GM21390 (cell line): ENCODE measurements around the gene ENG.
"Not testable (repeated sequence)": the region's sequence is repeated elsewhere in the genome, so short reads cannot be mapped to it uniquely, and the experiment has no call there.

ENCODE experiments used
- ATAC-seq: cut with Tn5 transposase; IDR thresholded peaks from one replicate; pipeline ENCODE4 v1.9.1; 2021; ENCODE audit not compliant: unreplicated experiment

The ENG gene

DNA sequence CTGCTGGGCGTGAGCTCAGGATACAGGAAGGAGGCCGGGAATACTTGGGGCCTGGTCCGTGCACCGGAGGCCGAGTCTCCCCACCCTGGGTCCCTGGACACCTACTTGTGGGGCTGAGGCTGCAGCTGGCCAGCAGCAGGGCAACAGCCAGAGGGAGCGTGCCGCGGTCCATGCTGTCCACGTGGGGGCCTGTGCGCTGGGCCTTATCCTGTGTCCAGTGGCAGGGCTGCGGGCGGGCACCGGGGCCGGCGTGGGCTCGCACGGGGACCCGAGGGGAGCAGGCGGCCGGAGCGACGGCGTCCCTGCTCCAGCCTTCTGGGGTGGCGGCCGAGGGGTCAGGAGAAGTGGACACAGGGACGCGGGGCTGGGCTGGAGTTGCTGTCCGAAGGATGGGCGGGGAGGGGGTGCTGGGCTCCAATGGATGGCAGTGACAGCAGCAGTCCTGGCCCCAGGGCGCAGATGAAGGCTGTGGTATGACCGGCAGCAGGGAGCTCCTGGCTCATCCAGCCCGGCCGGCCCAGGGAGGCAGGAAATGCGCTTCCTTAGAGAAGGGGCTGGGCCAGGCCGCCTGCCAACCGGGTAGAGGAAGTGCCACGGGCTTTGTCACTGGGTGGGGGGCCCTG, at the start of gene ENG:
TSS of gene ENG (minus strand) at position 475 of the 623 bp plus-strand sequence. CDS start at position 172, 303 bp downstream.
- ATAC-seq, result no peak

GRCh38 chr9:127903557-127904475, 49.4 kb upstream of the ENG start:
- ATAC-seq, result peak; percentile 29

- ATAC-seq, result peak; percentile 63
Measured at GRCh38 chr9:127899128-127899943, 44.9 kb upstream of the ENG start, which contains the start of gene ST6GALNAC6. Gene ST6GALNAC6, minus strand, starts transcription at chr9:127899603. Its CDS starts 1,622 bp downstream, at chr9:127897981.

DNA sequence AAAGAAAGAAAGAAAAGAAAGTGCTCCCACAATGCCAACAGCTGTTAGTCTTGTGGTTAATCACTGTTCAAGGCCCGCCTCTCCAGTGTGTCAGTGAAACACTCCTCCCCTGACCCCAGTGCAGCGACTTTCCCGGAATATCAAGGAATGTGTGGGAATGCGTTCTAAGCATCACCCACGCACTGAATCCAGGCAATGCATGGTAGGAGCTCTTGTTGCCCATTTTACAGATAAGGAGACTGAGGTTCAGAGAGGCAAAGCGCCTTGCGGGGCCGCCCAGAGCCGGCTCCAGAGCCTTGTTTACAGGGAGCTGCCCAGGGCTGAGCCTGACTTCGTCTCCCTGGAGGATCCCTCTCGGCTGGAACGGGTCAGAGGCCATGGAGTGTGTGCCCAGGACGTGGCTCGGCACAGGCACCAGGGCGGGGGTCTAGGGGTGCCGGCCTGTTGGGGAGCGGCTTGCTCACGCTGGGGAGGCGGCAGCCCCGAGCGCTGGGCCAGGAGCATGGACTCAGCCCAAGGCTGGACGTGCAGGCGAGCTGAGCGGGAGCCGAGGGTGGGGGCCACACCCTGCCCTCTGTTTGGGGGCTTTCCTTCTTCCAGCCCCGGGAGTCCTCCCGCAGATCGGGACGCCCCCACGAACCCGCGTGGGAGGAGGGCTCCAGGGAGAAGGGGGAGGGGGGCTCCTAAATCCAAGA, 44.1 kb upstream of the ENG start:
- no peak for ATAC-seq

GRCh38 chr9:127897193-127897692, 42.8 kb upstream of the ENG start:
- no peak for ATAC-seq

DNA sequence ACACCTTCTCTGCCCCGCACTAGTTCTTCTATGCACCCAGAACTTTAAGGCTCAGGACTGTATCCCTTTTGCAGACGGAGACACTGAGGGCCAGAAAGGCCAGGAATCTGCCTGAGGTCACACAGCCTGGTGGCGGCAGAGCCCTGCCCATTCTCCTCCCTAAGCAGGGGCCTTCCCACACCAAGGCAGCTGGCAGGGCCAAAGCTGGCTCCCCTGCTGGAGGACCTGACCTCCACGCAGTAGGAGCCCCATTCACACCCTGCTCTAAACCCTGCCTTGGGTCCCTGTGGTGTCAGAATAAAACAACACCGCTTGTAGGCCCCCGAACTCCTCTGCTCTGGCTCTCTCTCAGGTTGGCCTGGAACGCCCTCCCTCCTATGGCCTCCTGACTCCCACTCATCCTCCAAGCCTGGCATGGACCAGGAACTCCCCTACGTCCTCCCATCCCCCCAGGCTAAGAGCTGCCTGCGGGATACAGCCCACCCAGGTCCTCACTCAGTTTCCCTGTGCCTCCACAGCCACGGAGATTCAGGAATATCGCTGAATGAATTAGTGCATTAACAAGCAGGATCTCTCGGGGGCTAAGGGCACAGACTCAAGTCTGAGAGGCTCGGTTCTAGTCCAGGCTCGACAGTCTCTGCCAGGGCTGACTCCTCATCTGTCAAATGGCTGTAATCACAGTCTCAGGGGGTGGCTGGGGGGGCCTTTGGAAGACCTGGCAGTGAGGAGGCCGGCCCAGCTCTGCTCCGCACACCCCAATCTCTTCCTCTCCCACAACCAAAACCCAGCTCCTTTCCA, 42.1 kb upstream of the ENG start:
- no peak for ATAC-seq

GRCh38 chr9:127895811-127896210, 41.4 kb upstream of the ENG start:
- ATAC-seq, result no peak

DNA sequence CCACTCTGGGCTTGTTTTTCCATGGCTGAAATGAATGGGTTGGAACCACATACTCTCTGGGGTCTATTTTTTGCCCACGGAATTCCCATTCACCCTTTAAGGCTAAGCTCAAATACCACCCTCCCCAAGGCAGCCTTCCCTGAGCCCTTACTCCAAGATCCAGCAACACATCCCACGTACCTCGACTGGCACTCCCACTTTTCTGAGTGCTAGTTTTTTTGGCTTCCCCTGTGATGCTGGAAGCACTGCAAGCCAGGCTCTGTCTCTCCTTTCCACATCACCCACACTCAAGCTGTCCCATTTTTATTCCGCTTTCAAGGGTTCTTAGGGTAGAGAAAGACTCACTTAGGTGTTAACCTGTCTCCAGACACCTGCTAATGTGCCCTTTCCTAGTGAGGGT, 38.9 kb upstream of the ENG start:
- no peak for ATAC-seq

DNA sequence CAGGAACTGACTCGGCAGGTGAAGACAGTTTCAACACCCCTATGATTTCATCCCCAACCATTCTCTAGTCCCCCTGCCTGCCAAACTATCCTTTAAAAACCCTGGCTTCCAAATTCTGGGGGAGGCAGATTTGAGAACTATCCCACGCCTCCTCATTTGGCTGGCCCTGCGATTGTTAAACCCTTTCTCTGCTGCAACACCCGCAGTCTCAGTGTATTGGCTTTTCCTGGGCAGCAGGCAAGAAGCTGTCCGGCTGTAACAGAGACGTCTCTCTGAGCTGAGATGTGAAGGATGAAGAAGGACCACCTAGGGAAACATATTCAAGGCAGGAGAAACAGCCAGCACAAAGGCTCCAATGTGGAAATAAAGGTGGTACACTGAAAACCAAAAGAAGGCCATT, 38.4 kb upstream of the ENG start:
- ATAC-seq, result no peak

DNA sequence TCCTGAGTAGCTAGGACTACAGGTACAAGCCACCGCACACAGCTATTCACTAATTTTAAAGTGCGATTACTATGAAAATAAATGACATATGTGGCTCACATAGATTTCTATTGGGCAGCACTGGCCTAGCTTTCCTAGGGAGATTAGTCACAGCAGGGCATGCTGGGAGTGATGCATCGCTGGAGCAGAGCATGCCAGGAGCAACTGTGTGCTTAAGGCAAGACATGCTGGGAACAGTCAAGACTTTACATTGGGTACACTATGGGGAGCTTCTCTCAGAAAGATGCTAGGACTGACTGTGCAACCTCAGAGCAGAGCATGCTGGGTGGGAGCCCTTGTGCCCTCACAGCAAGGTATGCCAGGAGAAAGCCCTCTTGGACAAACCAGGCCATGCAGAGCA, 35.6 kb upstream of the ENG start:
- ATAC-seq, result no peak

DNA sequence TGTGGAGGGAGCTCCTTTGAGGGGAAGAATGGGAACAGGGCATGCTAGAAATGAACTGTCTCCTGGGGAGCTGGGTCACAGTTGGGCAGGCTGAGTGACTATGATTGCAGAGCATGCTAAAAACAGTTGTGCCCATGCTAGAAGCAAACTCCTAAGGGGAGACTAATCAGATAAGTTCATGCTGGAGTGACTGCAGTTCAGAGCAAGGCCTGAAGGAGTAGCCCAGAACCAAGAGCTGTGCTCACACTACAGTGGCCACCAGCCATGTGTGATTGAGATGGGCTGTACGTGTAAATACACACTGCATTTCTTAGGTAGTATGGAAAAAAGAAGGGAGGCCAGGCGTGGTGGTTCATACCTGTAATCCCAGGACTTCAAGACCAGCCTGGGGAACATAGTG, 33.3 kb upstream of the ENG start:
- ATAC-seq, result no peak

DNA sequence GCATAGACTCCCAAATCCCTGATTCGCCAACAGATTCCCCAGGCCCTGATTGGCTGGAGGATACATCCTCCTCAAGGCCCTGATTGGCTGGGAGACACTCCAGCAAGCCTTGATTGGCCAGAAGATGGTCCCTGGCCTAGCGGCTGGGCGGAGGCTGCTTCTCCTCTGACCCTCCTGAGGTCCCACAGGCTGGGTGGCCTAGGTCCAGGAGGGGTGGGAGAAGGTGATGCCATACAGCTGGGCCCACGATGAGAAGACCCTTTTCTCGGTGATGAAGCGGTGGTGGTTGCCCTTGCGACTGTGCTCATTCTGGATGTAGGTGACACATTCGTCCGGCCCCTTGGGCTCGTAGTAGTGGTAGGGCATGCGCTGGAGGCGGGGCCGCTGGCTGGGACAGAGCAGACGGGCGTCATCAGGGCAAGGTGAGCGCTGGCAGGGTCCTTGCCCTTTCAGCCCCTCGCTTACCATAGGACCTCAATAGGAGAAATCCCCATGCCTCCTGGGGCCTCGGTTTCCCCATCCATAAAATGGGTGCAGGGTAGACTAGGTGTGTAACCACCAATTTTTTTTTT, 32.0 kb upstream of the ENG start:
- ATAC-seq, result no peak

DNA sequence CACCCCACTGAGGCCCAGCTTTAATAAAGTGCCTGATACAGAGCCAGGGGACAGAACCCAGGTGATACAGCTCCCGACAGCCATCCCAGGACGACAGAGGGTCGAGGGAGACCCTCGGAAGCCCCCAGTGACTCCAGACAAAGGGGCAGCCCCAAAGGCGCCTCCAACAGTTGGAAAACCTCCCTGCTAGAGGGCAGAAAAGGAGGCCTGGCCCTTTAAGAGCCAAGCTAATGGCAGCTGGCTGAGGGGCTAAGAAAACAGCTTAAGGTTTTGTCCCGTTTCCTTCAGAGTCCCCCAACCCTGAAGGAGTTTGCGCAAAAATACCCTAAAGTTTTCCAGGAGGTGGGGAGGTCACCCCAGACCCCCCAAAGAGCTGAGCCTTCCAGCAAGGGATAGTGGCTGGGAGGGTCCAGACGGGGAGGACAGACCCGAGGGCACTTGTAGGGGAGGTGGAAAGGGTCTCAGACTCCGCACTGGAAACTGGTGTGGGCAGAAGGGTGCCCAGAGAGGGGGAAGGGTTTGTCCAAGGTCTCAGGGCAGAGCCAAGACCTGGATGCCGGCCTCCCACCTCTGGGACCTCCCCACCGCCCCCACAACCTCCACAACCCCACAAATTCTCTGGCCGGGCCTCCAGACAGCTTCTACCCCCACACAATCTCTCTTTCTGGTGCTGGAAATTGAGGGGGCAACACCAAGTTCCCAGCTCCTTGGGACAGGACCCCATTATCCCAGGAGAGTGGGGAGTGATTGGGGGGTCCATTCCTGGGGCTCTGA, 31.2 kb upstream of the ENG start:
- no peak for ATAC-seq

- ATAC-seq, result no peak
Measured at GRCh38 chr9:127884976-127885490, 30.6 kb upstream of the ENG start.

DNA sequence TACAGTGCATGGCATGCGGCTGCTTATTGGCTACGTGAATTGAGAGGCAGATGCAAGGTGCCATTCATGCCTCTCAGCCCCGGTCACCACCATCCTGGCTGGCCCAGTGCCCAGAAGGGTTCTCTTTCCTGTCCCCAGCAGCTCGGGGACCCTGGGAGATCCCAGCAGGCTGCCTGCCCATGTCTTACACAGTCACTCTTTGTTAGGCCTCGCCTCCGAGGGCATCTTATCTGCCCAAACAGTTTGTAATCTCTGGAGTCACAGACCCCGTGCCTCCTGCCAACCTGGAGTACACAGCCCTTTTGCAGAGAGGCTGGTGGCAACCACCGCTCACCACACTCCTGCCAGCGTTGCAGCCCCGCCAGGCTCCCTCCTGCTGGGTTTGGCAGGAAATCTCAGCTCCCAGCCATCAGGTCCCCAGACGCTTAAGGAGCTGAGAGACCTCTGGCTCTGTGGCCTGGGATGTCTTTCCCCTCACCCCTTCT, 30.0 kb upstream of the ENG start:
- no peak for ATAC-seq

DNA sequence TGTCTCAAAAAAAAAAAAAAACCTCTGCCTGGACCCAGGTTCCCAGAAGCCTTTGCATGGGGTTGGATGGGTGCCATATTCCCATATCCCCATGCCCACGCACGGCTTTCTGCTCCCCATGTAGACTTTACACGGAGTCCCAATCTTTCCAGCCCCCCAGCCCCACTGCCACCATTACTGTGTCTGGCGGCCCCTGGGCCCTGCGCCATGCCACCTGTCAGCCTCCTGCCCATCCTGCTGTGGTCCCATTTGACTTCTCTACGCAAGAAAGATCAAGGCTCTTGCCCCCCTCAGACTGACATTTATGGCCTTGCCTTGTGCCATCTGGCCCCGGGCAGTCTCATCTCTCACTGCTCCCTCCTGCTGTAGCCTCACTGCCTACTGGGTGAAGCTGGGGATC, 29.5 kb upstream of the ENG start:
- ATAC-seq, result no peak

DNA sequence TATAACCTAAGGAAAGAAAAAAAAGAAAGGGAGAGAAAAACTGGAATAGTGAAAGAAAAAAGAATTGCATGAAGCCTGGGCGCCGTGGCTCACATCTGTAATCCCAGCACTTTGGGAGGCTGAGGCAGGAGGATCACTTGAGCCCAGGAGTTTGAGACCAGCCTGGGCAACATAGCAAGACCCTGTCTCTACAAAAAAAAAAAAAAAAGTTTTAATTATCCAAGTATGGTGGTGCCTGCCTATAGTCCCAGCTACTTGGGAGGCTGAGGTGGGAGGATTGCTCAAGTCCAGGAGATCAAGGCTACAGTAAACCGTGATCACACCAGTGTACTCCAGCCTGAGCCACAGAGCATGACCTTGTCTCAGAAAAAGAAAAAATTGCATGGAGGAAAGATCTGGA, 27.3 kb upstream of the ENG start:
- not testable (repeated sequence) for ATAC-seq

- ATAC-seq, result no peak
Measured at GRCh38 chr9:127880143-127880542, 25.7 kb upstream of the ENG start.
